ENCODE results near the gene RASGRP1.

- TF ChIP-seq POLR2AphosphoS5 (IDR thresholded peaks at IDR 0.05; ENCODE audit: low read depth) (no peak), GABPA (IDR thresholded peaks at IDR 0.05; ENCODE audit: low read depth) (no peak)
- TF ChIP-seq, protein P1, sequence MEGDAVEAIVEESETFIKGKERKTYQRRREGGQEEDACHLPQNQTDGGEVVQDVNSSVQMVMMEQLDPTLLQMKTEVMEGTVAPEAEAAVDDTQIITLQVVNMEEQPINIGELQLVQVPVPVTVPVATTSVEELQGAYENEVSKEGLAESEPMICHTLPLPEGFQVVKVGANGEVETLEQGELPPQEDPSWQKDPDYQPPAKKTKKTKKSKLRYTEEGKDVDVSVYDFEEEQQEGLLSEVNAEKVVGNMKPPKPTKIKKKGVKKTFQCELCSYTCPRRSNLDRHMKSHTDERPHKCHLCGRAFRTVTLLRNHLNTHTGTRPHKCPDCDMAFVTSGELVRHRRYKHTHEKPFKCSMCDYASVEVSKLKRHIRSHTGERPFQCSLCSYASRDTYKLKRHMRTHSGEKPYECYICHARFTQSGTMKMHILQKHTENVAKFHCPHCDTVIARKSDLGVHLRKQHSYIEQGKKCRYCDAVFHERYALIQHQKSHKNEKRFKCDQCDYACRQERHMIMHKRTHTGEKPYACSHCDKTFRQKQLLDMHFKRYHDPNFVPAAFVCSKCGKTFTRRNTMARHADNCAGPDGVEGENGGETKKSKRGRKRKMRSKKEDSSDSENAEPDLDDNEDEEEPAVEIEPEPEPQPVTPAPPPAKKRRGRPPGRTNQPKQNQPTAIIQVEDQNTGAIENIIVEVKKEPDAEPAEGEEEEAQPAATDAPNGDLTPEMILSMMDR (IDR thresholded peaks at IDR 0.05; ENCODE audit: insufficient read depth, low read length): no peak
These were observed 11.6 kb upstream of the RASGRP1 start for GRCh38 chr15:38576261-38576660.

Measured in HL-60 (cell line).